OCI-LY1 (cell line): Measurements from ENCODE around the gene PIGH.
"Not testable (repeated sequence)": the region's sequence is repeated elsewhere in the genome, so short reads cannot be mapped to it uniquely, and the experiment has no call there.

ENCODE experiments used
- CTCF ChIP-seq: fragments of 200-600 bp; sonication (generic), shearing (Covaris generic); IDR thresholded peaks from 2 replicates; pipeline ENCODE4 v1.5.1; 2017; ENCODE audit warnings: mild to moderate bottlenecking, antibody characterized with exemption, low read length, moderate library complexity, mixed read lengths
- EZH2 ChIP-seq: fragments of 200-600 bp; sonication (generic), shearing (Covaris generic); IDR thresholded peaks from 2 replicates; pipeline ENCODE4 v1.8.0; 2017; ENCODE audit warnings: borderline replicate concordance, mixed run types, mild to moderate bottlenecking, antibody characterized with exemption, low read length, moderate library complexity, mixed read lengths

DNA sequence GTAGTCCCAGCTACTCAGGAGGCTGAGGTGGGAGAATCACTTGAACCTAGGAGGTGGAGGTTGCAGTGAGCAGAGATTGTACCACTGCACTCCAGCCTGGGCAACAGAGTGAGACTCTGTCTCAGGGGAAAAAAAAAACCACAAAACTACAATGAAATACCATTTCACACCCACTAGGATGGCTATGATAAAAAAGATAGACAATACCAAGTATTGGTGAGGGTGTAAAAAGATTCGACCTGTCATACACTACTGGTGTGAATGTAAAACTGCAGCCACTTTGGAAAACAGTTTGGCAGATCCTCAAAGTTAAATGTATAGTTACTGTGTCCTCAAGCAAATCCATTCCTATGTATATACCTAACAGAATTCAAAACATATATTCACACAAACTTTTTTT, 26.1 kb upstream of the PIGH start:
- not testable (repeated sequence) for TF ChIP-seq CTCF, EZH2
